Measurements from ENCODE around the gene UGT1A4.

The UGT1A4 gene

DNA sequence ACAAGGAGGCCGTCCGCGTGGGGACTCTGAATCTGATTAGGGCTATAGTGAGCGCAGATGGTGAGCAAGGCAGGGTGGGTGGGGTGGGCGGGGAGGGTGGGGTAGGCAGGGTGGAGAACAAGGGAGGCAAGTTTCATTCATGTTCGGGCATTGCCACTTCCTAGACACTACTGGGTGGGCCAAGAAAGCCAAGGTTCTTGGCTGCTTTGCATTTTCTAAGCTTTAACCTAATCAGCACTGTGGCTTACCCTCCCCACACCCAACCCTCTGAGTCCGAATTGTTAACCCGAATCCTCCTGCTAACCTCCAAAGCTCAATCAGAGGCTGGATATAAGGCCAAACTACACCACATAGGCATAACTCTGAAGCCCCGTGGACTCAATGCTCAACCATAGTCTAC is 77.7 kb downstream of the UGT1A4 start:
- Mint-ChIP-seq H3K27ac (no peak overlapping the region), H3K4me3 (no peak overlapping the region), H3K36me3 (ENCODE audit: low read depth) (no peaks in the 10 kb centered on the region), H3K9me3 (peaks cover 8% of the 10 kb centered on the region), H3K27me3 (no peaks in the 10 kb centered on the region), H3K4me1 (ENCODE audit: low read depth) (no peaks in the 10 kb centered on the region)
- intact Hi-C loops (cut with micrococcal nuclease) = no loop called here

DNA sequence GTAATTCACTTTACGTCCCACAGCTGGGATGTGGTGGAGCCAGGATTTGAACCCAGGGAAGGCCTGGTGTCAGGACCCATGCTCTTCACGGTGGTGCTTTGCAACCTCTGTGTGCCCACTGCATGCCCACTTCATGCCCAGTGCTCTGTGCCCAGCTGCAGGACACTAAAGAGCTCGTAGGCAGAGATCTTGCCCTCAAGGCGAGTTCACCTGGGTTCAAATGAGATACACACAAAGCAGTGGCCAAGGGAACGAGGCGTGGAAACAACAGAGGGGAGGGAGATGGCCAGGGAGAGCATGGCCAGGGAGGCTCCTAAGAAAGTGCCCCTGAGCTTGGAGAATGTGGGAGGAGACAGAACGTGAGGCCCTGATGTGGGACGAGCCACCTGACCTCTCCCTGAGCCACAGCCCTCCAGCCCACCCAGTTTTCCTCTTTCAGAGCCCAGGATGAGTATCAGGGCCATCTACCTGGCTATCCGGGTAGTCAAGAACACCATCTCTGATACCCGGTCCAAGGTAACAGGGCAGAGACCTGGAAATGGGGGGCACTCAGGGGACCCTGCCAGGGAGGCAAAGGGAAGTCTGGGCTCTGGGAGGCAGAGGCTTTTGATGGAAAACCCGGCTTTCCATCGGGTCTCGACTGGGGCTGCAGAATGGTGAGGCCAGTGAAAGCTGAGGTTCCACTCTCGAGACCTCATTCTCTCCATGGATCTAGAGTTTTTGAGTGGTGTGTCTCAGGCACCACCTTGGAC is 80.0 kb downstream of the UGT1A4 start:
- Mint-ChIP-seq H3K27me3 (no peaks in the 10 kb centered on the region), H3K4me3 (no peak overlapping the region), H3K9me3 (peaks cover 8% of the 10 kb centered on the region), H3K36me3 (ENCODE audit: low read depth) (no peaks in the 10 kb centered on the region), H3K27ac (no peak overlapping the region), H3K4me1 (ENCODE audit: low read depth) (no peaks in the 10 kb centered on the region)
- intact Hi-C loops (cut with micrococcal nuclease) = no loop called here

DNA sequence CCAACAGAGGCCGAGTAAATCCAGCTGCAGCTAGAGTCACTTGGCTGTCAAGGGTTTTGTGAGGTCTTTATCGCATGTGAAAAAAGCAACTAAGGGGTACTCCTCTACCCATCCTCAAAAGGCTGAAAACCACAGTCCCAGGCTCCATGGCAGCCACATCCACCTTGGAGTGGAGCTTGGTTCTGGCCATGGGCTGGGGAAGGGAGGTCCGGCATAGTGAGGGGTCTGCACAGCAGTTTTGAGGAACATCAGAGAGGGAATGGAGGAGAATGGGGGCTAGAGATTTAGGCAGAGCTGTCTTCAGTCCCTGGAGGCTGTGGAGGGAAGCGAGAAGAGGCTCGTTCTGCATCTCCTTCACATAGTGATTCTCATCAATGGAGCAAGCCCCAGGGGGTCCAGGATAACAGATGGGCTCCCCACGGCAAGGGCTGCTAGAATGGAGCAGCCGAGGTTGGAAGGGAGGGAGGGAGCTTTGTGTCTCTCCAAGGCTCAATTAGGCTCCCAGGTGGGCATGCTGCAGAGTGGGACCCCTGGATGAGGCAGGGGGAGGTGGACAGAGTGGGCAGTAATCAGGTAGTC is 80.6 kb downstream of the UGT1A4 start:
- no peaks in the 10 kb centered on the region for H3K27me3 Mint-ChIP-seq
- no peaks in the 10 kb centered on the region for H3K36me3 Mint-ChIP-seq (ENCODE audit: low read depth)
- intact Hi-C loops (cut with micrococcal nuclease) = no loop called here
- H3K27ac Mint-ChIP-seq = no peak overlapping the region
- H3K4me3 Mint-ChIP-seq = no peak overlapping the region
- peaks cover 8% of the 10 kb centered on the region for H3K9me3 Mint-ChIP-seq
- no peaks in the 10 kb centered on the region for H3K4me1 Mint-ChIP-seq (ENCODE audit: low read depth)

DNA sequence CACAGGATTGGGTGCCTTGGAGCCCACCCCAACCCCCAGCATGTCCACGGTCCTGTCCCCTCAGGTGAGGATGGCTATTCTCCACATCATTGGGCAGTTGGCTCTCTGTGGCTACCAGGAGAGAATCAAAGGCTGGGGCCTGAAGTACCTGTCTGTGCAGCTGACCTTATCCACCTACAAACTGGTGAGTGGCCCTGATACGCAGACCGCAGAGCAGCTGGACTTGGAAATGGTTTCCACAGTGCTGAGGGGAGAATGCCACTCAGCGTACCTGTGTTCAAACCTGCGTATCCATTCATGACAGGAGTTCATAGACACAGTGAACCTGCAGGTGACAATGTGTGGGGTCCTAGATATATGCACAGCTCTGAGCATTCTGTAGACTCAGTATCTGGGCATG is 81.2 kb downstream of the UGT1A4 start:
- Mint-ChIP-seq H3K9me3 (peaks cover 8% of the 10 kb centered on the region), H3K27me3 (no peaks in the 10 kb centered on the region), H3K4me3 (no peak overlapping the region), H3K27ac (no peak overlapping the region), H3K36me3 (ENCODE audit: low read depth) (no peaks in the 10 kb centered on the region), H3K4me1 (ENCODE audit: low read depth) (no peaks in the 10 kb centered on the region)
- intact Hi-C loops (cut with micrococcal nuclease) = no loop called here

DNA sequence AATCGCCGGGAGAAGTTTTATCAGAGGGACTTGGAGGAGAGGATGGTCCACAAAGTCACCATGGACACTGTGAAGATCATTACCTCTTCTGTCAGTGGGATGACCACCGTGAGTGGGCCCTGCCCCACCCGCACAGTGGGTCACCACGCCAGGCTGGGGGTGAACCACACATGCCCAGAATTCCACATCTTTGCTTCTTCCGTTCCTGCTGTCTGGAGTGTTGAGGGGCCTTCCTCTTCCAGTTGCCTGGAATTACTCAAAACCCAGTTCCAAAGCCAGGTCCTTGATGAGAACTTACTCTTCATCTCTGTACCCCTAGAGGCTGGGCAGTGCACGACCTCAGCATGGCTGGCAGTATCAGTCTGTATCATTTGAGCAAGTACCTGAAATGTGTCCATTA is 81.7 kb downstream of the UGT1A4 start:
- H3K9me3 Mint-ChIP-seq = peaks cover 8% of the 10 kb centered on the region
- no peak overlapping the region for H3K4me3 Mint-ChIP-seq
- peaks cover 3% of the 10 kb centered on the region for H3K27me3 Mint-ChIP-seq
- no peaks in the 10 kb centered on the region for H3K4me1 Mint-ChIP-seq (ENCODE audit: low read depth)
- intact Hi-C loops (cut with micrococcal nuclease) = no loop called here
- no peaks in the 10 kb centered on the region for H3K36me3 Mint-ChIP-seq (ENCODE audit: low read depth)
- H3K27ac Mint-ChIP-seq = no peak overlapping the region

DNA sequence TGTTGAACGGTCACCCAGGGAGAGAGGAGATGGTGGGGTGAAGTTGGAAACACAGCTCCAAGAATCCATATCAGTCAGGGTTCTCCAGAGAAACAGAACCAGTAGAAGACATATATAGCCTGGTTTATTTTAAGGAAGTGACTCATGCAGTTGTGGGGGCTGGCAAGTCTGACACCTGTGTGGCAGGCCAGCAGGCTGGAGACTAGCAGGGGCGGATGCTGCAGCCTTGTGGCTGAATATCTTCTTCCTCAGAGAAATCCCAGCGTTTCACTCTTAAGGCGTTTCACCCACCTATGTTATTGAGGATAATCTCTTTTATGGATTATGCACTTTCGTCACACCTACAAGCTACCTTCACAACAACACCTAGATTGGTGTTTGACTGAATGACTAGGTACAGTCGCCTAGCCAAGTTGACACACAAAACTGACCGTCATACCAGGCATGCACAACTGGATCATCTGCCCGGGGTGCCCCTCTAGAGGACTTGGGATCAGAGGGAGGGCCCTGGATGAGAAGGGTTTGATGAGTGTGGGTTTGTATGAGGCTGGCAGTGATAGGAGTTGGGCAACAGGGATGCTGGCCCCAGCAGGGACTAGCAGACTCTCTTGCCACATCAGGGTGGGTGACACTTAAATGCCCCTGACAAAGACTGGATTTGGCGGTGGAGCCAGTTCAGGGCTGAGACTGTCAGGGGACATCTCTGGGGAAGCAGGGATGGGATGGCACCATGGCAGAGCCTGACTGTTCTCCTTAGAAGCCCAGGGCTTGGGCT is 83.0 kb downstream of the UGT1A4 start:
- Mint-ChIP-seq H3K9me3 (peaks cover 8% of the 10 kb centered on the region), H3K36me3 (ENCODE audit: low read depth) (no peaks in the 10 kb centered on the region), H3K4me1 (ENCODE audit: low read depth) (no peaks in the 10 kb centered on the region), H3K4me3 (no peak overlapping the region), H3K27me3 (peaks cover 3% of the 10 kb centered on the region), H3K27ac (no peak overlapping the region)
- intact Hi-C loops (cut with micrococcal nuclease) = no loop called here

DNA sequence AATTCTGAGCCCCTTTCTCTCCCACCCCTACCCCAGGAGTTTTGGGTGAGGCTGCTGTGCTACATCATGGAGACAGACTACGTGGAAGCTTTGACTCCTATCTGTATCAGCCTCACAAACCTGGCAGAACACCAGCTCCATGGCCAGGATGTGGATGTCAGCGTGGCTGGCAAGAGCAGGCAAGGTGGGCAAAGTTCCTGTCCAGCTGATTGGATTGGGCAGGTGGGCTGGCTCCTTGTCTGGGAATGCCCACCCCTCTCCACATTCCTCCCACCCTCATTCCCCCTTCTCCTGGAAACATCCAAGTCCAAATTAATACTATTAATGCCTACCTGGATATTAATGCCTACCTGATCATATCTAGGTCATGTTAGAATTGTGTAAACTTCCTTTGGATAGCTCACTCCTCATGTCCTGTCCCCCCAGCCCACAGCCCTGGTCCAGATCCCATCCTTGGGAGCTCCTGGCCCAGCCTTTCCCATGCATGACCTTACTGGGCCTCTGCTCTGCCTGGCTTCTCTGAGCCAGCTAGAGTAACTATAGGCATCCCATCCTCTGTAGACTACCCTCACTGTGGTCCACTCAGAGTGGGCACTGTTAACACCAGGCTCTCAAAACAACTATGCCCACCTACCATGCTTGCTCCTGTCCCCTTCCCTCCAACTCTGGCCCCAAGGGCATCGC is 83.7 kb downstream of the UGT1A4 start:
- no peak overlapping the region for H3K4me3 Mint-ChIP-seq
- H3K36me3 Mint-ChIP-seq (ENCODE audit: low read depth) = no peaks in the 10 kb centered on the region
- peaks cover 8% of the 10 kb centered on the region for H3K9me3 Mint-ChIP-seq
- peaks cover 3% of the 10 kb centered on the region for H3K27me3 Mint-ChIP-seq
- H3K27ac Mint-ChIP-seq = no peak overlapping the region
- H3K4me1 Mint-ChIP-seq (ENCODE audit: low read depth) = no peaks in the 10 kb centered on the region
- intact Hi-C loops (cut with micrococcal nuclease) = no loop called here

DNA sequence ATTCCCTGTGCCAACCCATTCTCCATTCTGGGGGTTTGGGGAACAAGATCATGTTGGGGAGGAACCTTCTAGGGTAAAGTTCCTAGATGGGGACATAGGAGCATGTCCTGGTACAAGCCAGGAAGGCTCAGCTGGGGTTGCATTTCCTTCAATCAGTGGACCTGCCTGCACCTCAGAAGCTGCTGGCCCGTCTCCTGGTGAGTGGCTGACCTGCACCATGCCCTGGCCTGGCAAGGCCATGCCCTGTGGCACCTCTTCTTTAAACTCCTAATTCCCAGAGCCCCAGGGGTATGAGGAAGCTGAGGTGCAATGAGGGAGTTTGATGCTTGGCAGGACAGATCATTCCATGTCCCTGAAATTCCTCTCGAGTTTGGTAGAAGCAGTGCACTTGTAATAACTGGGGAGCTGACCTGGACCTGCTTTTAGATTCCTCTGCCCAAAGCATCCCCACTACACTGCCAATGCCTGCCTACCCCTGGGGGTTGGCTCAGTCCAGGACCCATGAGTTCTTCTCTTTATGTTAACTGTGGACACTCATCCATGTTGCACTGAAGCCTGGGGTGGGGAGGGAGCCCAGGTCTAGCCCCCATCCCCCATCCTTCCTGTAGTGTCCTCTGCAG is 84.9 kb downstream of the UGT1A4 start:
- Mint-ChIP-seq H3K27me3 (peaks cover 3% of the 10 kb centered on the region), H3K4me3 (no peak overlapping the region), H3K27ac (no peak overlapping the region), H3K9me3 (peaks cover 8% of the 10 kb centered on the region), H3K36me3 (ENCODE audit: low read depth) (no peaks in the 10 kb centered on the region), H3K4me1 (ENCODE audit: low read depth) (no peaks in the 10 kb centered on the region)
- intact Hi-C loops (cut with micrococcal nuclease) = no loop called here

DNA sequence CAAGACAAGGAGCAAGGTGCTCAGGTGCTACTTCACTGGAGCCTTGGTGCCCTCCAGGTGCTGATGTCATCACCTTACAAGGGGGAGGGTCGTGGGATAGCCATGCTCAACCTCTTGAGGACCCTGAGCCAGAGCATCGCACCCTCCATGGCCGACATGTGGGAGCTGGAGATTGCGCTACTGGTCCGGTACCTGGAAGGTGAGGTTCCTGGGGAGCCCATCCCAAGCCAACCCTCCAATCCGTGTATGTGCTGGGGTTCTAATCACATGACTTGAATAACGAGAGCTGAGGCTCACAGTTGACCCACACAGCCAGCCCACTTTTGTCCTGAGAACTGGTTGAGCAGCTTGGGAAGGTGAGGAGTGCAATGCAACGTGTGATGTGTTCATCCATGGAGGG is 85.5 kb downstream of the UGT1A4 start:
- Mint-ChIP-seq H3K4me1 (ENCODE audit: low read depth) (no peaks in the 10 kb centered on the region), H3K27me3 (peaks cover 3% of the 10 kb centered on the region), H3K36me3 (ENCODE audit: low read depth) (no peaks in the 10 kb centered on the region), H3K4me3 (no peak overlapping the region), H3K9me3 (peaks cover 8% of the 10 kb centered on the region), H3K27ac (no peak overlapping the region)
- intact Hi-C loops (cut with micrococcal nuclease) = no loop called here

DNA sequence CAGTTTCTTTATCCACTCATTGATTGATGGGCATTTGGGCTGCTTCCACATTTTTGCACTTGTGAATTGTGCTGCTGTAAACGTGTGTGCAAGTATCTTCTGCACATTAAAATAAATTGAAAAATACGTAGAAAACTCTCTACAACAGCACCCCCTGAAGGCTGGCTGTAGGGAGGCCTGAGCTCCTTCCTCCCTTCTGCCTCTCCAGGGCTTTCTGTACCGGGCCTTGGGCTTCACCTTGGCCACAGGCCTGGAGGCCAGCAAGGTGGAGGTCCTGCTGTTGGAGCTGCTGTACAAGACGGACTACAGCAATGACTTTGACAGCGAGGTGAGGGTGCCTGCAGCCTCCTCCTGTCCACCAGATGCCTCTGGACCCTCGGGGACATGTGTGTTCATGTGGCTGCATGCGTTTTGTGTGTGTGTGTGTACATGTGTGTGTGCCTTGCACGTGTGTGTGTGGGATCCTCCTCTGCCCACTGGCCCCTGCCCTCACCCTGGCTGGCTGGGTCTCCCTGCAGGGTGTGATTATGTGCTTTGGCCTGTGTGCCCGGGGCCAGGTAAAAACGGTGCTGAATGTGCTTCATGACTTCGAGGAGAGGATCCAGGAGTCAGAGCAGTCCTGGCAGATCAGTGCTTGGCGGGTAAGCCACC is 88.8 kb downstream of the UGT1A4 start:
- Mint-ChIP-seq H3K36me3 (ENCODE audit: low read depth) (no peaks in the 10 kb centered on the region), H3K4me1 (ENCODE audit: low read depth) (no peaks in the 10 kb centered on the region), H3K27ac (no peak overlapping the region), H3K27me3 (peaks cover 3% of the 10 kb centered on the region), H3K4me3 (no peak overlapping the region), H3K9me3 (no peaks in the 10 kb centered on the region)
- intact Hi-C loops (cut with micrococcal nuclease) = no loop called here

DNA sequence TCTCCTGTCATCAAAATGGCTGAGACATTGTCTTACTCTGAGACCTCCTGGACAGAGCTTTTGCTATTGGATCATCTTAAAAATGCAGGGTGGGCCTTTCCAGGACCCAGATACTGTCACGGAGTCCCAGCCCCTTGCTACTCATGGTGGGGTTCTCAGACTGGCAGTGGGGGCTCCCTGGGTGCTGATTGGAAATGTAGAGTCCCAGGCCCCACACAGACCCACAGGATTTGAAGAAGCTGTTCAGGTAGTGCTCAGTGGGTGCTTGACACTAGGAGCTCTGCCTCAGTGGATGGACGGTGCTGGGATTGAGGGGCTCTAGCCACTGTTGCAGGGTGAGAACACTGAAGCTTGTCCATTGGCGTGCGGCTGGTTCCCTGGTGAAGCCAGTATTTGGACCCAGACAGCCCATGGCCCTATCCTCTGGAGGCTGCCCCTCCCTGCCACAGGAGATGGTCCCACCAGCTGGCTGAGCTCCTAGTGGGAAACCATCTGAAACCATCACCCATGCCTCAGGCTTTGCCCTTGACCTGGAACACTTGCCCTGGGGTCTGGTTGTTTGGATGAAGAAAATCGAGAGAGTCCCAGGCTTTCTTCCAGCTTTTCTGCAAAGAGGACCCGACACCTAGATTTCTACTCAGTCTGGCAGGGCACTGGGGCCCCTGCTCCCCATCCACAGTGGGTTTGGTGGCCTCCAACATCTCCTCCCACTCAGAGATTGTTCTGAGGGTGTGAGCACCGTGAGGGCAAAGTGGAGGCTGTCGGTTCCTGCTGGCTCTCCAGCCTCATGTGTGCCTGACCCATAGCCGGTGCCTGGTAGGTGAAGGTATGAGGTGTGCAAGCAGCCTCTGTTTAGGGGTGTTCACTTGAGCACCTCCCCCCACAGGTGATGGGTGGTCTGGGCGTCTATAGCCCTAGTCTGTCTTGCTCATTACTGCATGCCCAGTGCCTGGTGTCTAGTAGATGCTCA is 89.7 kb downstream of the UGT1A4 start:
- Mint-ChIP-seq H3K36me3 (ENCODE audit: low read depth) (no peaks in the 10 kb centered on the region), H3K4me1 (ENCODE audit: low read depth) (no peaks in the 10 kb centered on the region), H3K9me3 (no peaks in the 10 kb centered on the region), H3K27ac (no peak overlapping the region), H3K27me3 (peaks cover 3% of the 10 kb centered on the region), H3K4me3 (no peak overlapping the region)
- intact Hi-C loops (cut with micrococcal nuclease) = no loop called here

DNA sequence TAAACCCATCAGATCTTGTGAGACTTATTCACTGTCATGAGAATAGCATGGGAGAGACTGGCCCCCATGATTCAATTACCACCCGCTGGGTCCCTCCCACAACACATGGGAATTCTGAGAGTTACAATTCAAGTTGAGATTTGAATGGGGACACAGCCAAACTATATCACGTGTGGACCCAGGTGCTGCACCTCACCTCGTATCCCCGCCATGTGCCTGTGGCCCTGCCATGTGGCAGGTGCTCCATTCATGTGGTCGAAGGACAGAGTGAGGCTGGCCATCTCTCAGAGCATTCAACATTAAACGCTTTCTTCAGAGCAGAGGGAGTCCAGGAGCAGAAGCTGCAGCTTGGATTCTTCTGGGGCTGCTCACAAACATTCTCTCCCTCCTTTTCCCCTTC is 91.8 kb downstream of the UGT1A4 start:
- no peak overlapping the region for H3K4me3 Mint-ChIP-seq
- H3K27me3 Mint-ChIP-seq = peaks cover 3% of the 10 kb centered on the region
- H3K27ac Mint-ChIP-seq = no peak overlapping the region
- no peaks in the 10 kb centered on the region for H3K9me3 Mint-ChIP-seq
- intact Hi-C loops (cut with micrococcal nuclease) = no loop called here
- no peaks in the 10 kb centered on the region for H3K36me3 Mint-ChIP-seq (ENCODE audit: low read depth)
- no peaks in the 10 kb centered on the region for H3K4me1 Mint-ChIP-seq (ENCODE audit: low read depth)

Measured in dendritic cell treated with granulocyte-macrophage colony-stimulating factor and Interleukin-4, amounts not matched to agents 40 ng/mL and 50 ng/mL, for 4 days (primary cell).